ENCODE results near the gene FAM184B.

Gene FAM184B

GRCh38 chr4:17781300-17782287 lies at the start of gene FAM184B:
Gene FAM184B (minus strand): TSS chr4:17781621. CDS start chr4:17781299, 322 bp downstream.
- no peak for DNase-seq

GRCh38 chr4:17823871-17824669 lies 42.6 kb upstream of the FAM184B start:
- no peak for DNase-seq

- DNase-seq = no peak
These were observed 35.6 kb upstream of the FAM184B start for GRCh38 chr4:17817027-17817426.

GRCh38 chr4:17816142-17816541 lies 34.7 kb upstream of the FAM184B start:
- DNase-seq = no peak

- no peak for DNase-seq
These were observed 32.7 kb upstream of the FAM184B start for GRCh38 chr4:17814140-17814539.

GRCh38 chr4:17812801-17813200 lies 31.4 kb upstream of the FAM184B start:
- no peak for DNase-seq

GRCh38 chr4:17812125-17812524 lies 30.7 kb upstream of the FAM184B start:
- no peak for DNase-seq

- no peak for DNase-seq
These were observed 29.7 kb upstream of the FAM184B start for GRCh38 chr4:17811078-17811603.

- DNase-seq = peak; percentile 88
These were observed 29.0 kb upstream of the FAM184B start, which contains the start of the genes DCAF16 and NCAPG for GRCh38 chr4:17810260-17811077. Gene DCAF16 (minus strand): TSS chr4:17810757. CDS start chr4:17804141, 6,616 bp downstream. Gene NCAPG (plus strand): TSS chr4:17810979. CDS start chr4:17811078, 99 bp downstream.

GRCh38 chr4:17809667-17810066 lies 28.2 kb upstream of the FAM184B start:
- DNase-seq = no peak

- DNase-seq = no peak
These were observed 26.0 kb upstream of the FAM184B start for GRCh38 chr4:17807446-17807845.

- DNase-seq = no peak
These were observed 24.2 kb upstream of the FAM184B start for GRCh38 chr4:17805580-17806155.

- DNase-seq = no peak
These were observed 16.4 kb upstream of the FAM184B start for GRCh38 chr4:17797808-17798207.

GRCh38 chr4:17794730-17795129 lies 13.3 kb upstream of the FAM184B start:
- no peak for DNase-seq

- DNase-seq = no peak
These were observed 7.5 kb upstream of the FAM184B start for GRCh38 chr4:17788956-17789355.

- DNase-seq = no peak
These were observed 5.9 kb upstream of the FAM184B start for GRCh38 chr4:17787315-17787714.

GRCh38 chr4:17786567-17786966 lies 5.1 kb upstream of the FAM184B start:
- no peak for DNase-seq

GRCh38 chr4:17785858-17786257 lies 4.4 kb upstream of the FAM184B start:
- no peak for DNase-seq

- DNase-seq = no peak
These were observed 721 bp downstream of the FAM184B start for GRCh38 chr4:17780501-17781299.

GRCh38 chr4:17778431-17778830 lies 3.0 kb downstream of the FAM184B start:
- no peak for DNase-seq

GRCh38 chr4:17773135-17773698 lies 8.2 kb downstream of the FAM184B start:
- no peak for DNase-seq
